MG63 (cell line): ENCODE measurements around the gene RMRP. TPM values are rescaled to one million over a fixed set of nuclear protein-coding genes. Genes with fewer than 3 reads are reported as not detected.
"Not testable (repeated sequence)": the region's sequence is repeated elsewhere in the genome, so short reads cannot be mapped to it uniquely, and the experiment has no call there.

Experiments
- DNase-seq: peaks from one replicate; pipeline ENCODE4 v3.0.0-alpha.2; 2020
- H3K27me3 ChIP-seq: fragments of 250-450 bp; sonication (Bioruptor Pico); 2 replicates; pipeline ENCODE4 v1.5.1; 2020; ENCODE audit warnings: mild to moderate bottlenecking, moderate library complexity
- H3K36me3 ChIP-seq: fragments of 250-450 bp; sonication (Bioruptor Pico); 2 replicates; pipeline ENCODE4 v1.5.1; 2020; ENCODE audit warnings: mild to moderate bottlenecking, moderate library complexity
- H3K4me3 ChIP-seq: fragments of 250-450 bp; sonication (Bioruptor Pico); 2 replicates; pipeline ENCODE4 v1.5.1; 2020; ENCODE audit warnings: mild to moderate bottlenecking, moderate library complexity
- H3K9me3 ChIP-seq: fragments of 250-450 bp; sonication (Bioruptor Pico); 2 replicates; pipeline ENCODE4 v1.5.1; 2020; ENCODE audit warnings: mild to moderate bottlenecking, moderate library complexity
- total RNA-seq: library from RNA; depleted of rRNA; stranded (reverse); fragments of >200 nt; shearing (Covaris generic); gene quantifications from 2 replicates; pipeline ENCODE4 v1.2.3, GENCODE V29; 2014; ENCODE audit warnings: low replicate concordance

Gene RMRP
- total RNA-seq, 1 experiment from 2014 or later = 15,182 TPM

DNA sequence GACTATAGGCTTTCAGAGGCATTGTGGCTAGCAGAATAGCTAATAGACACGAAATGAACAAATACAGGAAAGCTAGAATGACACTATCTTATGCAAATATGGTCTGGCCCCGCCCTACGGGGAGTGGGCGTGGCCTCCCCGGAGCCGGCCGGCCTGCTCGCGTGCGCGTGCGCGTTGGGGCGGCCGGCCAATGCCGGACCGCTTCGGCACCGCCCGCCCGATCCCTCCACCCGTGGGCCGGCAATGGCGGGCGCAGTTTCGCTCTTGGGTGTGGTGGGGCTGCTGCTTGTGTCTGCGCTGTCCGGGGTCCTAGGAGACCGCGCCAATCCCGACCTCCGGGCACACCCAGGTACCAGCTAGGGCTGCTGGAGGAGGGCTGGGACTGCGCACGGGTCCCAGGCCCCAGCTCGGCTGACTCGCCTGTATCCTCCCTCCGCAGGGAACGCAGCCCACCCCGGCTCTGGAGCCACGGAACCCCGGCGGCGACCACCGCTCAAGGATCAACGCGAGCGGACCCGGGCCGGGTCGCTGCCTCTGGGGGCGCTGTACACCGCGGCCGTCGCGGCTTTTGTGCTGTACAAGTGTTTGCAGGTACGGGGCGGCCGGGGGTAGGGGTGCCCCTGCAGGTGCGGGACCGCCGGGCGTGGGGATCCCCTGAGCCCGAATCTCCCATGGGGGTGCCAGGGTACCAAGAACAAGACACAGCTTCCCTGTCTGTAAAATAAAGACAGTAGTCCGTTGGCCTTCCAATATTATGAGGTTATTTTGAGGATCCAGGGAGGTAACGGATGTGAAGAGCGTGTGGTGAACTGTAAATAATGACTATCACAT lies 533 bp upstream of the RMRP start, which contains the start of gene CCDC107:
Gene CCDC107 (plus strand): TSS at position 156 of the 831 bp plus-strand sequence. CDS start 88 bp downstream, at position 244.
- Histone ChIP-seq H3K36me3 (peaks cover 49% of the 10 kb centered on the region), H3K27me3 (no peaks in the 10 kb centered on the region), H3K4me3 (peak within 1 kb of the TSS; percentile 83), H3K9me3 (no peaks in the 10 kb centered on the region)
- DNase-seq = peak; percentile 94

DNA sequence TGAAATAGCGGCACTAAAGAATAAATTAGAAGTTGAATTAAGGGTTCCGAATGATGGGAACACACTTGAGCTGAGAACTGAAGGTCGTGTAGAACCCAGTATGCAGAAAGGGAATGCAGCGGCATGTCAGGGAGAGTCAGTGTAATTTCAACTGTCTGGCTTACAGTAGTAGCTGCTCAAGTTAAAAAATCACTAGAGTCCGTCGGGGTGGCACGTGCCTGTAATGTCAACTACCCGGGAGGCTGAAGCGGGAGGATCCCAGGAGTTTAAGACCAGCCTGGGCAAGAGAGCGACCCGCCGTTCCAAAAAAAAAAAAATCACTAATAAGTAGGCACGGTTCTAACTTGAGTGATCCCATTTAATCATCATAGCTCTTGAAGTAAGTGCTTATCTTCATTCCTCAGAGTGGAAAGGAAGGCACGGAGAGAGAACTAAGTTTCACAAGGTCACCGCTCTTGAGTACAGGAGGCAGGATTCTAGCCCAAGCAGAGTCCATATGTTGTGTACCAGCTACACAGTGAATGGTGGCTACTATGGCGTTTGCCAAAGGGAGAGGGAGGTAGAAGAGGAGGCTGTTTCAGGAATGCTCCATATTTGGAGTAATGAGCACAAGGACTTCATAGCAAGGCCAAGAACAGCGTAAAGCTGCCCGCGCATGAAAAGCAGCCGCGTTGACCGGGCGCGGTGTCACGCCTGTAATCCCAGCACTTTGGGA lies 831 bp downstream of the RMRP start:
- Histone ChIP-seq H3K9me3 (no peaks in the 10 kb centered on the region), H3K36me3 (peaks cover 36% of the 10 kb centered on the region), H3K4me3 (peak overlapping the region; percentile 26), H3K27me3 (no peaks in the 10 kb centered on the region)
- no peak for DNase-seq

DNA sequence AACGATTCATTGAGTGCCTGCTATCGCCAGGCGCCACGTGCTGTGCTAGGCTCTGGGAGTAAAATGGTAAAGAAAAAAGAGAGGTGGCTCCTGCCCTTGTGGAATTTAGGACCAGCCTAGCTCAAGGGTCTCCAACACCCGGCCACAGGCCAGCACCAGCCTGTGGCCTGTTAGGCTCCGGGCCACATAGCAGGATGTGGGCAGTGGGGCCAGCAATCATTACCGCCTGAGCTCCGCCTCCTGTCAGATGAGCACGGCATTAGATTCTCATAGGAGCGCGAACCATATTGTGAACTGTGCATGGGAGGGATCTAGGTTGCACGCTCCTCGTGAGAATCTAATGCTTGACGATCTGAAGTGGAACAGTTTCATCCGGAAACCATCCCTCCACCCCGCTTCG lies 1.5 kb downstream of the RMRP start:
- Histone ChIP-seq H3K4me3 (no peak overlapping the region), H3K27me3 (no peaks in the 10 kb centered on the region), H3K36me3 (peaks cover 29% of the 10 kb centered on the region), H3K9me3 (no peaks in the 10 kb centered on the region)
- DNase-seq = no peak

DNA sequence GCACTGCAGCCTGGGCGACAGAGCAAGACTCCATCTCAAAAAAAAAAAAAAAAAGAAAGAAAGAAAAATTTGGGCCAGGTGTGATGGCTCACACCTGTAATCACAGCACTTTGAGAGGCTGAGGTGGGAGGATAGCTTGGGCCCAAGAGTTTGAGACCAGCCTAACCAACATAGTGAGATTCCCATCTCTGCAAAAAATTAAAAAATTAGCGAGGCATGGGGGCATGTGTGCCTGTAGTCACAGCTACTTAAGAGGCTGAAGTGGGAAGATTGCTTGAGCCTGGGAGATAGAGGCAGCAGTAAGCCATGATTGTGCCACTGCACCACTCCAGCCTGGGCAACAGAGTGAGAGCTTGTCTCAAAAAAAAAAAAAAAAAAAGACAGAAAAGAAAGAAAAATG lies 4.2 kb downstream of the RMRP start:
- no peak overlapping the region for H3K4me3 ChIP-seq
- H3K36me3 ChIP-seq = peaks cover 3% of the 10 kb centered on the region
- no peaks in the 10 kb centered on the region for H3K27me3 ChIP-seq
- no peak for DNase-seq
- no peaks in the 10 kb centered on the region for H3K9me3 ChIP-seq

DNA sequence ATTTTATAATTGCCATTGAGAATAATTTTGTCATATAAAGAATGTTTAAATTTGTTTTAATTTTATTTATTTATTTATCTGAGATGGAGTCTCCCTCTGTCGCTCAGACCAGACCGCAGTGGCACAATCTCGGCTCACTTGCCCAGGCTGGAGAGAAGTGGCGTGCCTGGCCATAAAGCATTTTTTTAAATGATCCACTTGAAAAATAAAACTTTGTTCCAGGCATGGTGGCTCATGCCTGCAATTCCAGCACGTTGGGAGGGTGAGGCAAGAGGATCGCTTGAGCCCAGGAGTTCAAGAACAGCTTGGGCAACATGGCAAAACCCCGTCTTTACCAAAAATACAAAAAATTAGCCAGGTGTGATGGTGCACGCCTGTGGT lies 5.0 kb downstream of the RMRP start:
- DNase-seq = peak; percentile 81
- Histone ChIP-seq H3K27me3 (no peaks in the 10 kb centered on the region), H3K36me3 (no peaks in the 10 kb centered on the region), H3K9me3 (no peaks in the 10 kb centered on the region), H3K4me3 (no peak overlapping the region)

DNA sequence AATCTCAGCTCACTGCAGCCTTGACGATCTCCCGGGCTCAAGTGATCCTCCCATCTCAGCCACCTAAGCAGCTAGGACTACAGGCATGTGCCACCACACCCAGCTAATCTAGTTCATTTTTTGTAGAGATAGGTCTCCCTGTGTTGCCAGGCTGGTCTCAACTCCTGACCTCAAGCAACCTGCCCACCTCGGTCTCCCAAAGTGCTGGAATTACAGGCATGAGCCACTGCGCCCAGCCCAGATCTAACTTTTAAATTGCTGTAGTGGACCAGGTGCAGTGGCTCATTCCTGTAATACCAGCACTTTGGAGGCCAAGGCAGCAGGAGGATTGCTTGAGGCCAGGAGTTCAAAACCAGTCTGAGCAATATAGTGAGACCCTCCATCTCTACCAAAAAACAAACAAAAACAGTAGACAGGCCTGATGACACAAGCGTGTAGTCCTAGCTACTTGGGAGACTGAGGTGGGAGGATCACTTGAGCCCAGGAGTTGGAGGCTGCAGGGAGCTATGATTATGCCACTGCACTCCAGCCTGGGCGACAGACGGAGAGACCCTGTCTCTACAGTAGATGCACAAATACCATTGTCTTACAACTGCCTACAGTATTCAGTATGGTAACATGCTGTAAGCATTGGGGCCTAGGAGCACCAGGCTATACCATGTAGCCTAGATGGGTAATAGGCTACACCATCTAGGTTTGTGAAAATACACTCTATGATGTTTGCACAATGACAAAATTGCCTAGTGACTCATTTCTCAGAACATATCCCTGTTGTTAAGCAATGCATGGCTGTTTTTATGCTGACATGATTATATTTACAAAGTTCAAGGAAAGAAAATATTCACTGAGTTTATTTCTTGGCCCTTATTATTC lies 5.6 kb downstream of the RMRP start:
- Histone ChIP-seq H3K9me3 (no peaks in the 10 kb centered on the region), H3K27me3 (no peaks in the 10 kb centered on the region), H3K36me3 (no peaks in the 10 kb centered on the region), H3K4me3 (no peak overlapping the region)
- DNase-seq = peak; percentile 56

DNA sequence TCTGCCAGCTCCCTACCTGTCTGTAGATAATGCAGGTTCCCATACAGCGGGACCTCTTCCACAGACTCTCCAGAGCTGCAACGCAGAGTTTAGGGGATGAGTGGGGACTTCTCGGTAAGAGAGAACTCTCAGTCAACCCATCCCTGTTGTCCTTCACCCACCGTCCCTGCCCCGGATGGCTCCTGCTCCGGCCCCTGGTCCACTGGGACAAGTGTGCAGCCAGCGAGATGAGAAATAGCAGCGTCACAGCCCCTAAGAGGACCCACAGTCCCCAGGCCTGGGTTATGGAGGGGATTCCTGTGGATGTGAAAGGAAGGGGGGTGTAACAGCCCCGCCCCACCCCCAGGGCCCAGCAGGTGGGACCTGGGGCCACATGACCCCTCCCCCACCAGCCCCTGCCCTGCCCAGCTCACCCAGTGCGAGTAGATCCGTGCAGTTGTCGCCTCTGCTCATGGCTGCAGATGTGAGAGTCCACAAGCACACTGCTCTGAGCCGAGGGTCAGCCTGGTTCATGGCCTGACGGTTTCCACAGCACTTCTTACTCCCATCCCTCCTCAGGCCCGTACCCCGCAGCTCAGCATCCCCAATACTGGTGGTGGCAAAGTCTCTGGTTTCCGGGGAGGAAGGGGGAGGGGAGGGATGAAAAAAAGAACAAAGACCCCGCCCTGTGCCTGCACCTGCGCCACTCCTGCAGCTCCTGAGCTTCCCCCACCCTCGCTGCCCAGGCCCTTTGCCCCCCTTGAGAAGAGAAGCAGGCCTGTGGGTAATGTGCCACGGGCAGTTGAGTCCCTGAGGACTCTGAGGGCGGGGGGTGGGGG lies 7.3 kb downstream of the RMRP start, which contains the start of gene SIT1:
Gene SIT1 (minus strand): TSS at position 591 of the 818 bp plus-strand sequence. CDS start 78 bp downstream, at position 513.
- H3K9me3 ChIP-seq = no peaks in the 10 kb centered on the region
- H3K27me3 ChIP-seq = no peaks in the 10 kb centered on the region
- H3K36me3 ChIP-seq = no peaks in the 10 kb centered on the region
- DNase-seq = no peak
- peak within 1 kb of the TSS; percentile 11 for H3K4me3 ChIP-seq

DNA sequence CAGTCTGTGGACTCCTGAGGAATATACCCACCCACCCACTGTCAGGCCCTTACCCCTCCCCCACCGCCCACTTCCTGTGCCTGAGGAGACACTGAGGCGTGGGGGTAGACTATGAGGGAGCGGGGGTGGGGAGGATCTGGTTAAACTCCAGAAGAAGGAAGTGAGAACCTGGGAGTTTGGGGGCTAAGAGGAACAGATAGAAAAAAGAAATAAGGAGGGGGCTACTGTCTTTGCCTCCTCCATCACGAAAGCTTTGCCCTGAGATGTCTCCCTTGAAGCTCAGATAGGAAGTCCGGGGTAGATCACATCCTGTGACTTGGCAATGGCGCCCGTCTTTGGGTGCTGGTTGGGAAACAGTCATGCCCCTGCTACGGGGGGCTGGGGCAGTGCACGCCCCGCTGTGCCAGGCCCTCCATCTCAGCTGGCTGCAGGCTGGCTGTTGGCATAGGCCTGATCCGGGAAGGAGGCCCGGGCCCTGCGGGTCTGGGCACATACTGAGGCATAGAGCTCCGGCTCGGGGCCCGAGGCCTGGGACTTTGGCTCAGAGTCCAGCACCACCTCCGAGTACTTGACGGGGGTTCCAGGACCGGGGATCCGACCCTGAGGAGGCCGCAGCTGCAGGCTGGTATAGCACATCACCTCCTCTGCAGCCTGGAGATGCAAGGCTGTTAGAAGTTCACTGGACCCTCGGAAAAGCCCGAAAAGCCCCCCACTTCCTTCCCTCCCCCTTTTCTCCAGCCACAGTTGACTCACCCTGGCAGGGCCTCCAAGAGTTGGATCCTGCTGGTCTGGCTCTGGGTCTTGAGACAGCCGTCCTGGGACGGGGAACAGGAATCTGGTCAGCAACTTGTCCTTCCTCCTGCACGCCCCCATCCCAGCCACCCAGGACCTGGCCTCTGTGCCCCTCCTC lies 8.1 kb downstream of the RMRP start:
- DNase-seq = peak; percentile 100
- H3K4me3 ChIP-seq = peak overlapping the region; percentile 11

DNA sequence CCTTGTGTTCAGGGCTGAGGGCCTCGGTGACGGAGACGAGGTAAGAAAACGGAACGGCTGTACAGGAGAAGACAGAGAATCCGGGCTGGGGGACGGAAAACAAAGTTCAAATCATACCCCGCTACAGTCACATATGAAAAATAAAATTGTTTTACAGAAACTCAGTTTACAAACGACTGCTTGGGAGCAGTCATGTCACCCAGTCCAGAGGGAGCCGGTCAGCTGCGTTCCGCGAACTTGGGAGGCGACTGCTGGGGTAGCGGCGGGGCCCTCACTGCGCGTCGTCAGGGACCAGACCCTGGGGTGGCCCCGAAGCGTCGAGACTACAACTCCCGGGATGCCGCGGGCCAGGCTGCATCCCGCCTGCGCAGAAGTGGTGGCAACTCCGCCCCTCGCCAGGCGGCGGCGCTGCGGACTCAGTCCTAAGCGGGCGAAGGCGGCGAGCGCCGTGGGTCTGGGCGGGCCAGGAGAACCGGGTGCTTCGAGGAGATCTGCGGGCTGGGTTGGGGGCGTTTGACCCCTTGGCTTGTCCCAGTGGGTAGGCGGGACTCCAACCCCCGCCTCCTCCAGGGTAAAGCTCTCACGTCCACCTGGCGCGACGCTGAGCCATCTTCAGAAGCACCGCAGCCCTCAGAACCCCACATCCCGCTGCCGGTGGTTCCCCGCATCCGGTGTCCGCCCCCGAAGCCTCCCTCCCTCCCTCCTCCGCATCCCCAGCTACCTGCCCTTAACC lies 11.1 kb downstream of the RMRP start:
- Histone ChIP-seq H3K9me3 (no peaks in the 10 kb centered on the region), H3K36me3 (peaks cover 3% of the 10 kb centered on the region), H3K4me3 (peak overlapping the region; percentile 57), H3K27me3 (no peaks in the 10 kb centered on the region)
- peak; percentile 98 for DNase-seq

More for the DNA sequence above, 8.1 kb downstream of the RMRP start:
- H3K36me3 ChIP-seq = no peaks in the 10 kb centered on the region
- H3K27me3 ChIP-seq = no peaks in the 10 kb centered on the region
- H3K9me3 ChIP-seq = no peaks in the 10 kb centered on the region

DNA sequence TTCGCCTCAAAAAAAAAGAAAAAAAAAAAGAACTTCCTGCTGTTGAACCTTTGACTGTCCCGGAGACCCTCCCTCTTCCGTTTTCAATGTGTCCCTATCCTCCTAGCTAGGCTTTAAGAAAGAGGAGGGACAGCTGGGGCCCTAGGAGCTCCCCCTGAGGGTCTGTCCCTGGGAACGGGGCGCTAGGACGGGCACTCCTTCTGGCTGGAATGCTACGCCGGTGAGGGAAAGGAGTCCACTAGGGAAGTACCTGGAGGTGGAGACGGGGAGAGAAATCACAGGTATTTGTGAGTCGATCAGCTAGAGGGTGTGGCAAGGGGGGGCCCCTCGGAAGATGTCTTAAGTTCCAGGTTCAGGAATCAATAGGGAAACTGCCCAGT lies 11.7 kb downstream of the RMRP start:
- Histone ChIP-seq H3K27me3 (no peaks in the 10 kb centered on the region), H3K4me3 (peak overlapping the region; percentile 57), H3K9me3 (peaks cover under 1% of the 10 kb centered on the region; the same call in 1 of the 2 replicates), H3K36me3 (peaks cover 5% of the 10 kb centered on the region)
- no peak for DNase-seq

DNA sequence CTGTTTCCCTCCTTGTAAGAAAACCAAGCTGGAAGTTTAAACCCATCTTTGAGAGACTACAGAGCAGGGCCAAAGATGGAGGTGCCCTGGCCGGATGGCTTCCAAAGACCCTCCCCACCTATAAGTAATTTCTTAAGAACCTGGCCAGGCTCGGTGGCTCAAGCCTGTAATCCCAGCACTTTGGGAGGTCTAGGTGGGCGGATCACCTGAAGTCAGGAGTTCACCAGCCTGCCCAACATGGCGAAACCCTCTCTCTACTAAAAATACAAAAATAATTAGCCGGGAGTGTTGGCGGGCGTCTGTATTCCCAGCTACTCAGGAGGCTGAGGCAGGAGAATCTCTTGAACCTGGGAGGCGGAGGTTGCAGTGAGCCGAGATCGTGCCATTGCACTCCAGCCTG lies 12.1 kb downstream of the RMRP start:
- not testable (repeated sequence) for DNase-seq, H3K36me3 ChIP-seq
- peak overlapping the region; percentile 57 for H3K4me3 ChIP-seq

DNA sequence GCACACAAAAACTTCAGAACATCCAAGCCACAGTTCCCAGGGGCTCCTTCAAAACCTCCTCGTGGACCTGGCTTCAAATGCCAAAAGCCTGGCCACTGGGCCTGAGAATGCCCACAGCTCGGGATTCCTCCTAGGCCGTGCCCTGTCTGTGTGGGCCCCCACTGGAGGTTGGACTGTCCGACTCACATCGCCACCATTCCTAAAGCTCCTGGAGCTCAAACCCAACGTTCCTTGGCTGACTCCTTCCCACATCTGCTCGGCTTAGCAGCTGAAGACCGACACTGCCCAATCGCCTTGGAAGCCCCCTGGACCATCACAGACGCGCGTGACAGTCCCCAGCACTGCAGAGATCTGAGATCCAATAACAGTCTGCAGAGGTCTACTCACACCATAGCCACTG lies 14.8 kb downstream of the RMRP start:
- H3K27me3 ChIP-seq = no peaks in the 10 kb centered on the region
- no peak overlapping the region for H3K4me3 ChIP-seq
- peaks cover 12% of the 10 kb centered on the region for H3K36me3 ChIP-seq
- peaks cover 3% of the 10 kb centered on the region; the same call in 1 of the 2 replicates for H3K9me3 ChIP-seq
- DNase-seq = no peak

More for the DNA sequence above, 12.1 kb downstream of the RMRP start:
- H3K9me3 ChIP-seq, H3K27me3 ChIP-seq: not testable (repeated sequence)

DNA sequence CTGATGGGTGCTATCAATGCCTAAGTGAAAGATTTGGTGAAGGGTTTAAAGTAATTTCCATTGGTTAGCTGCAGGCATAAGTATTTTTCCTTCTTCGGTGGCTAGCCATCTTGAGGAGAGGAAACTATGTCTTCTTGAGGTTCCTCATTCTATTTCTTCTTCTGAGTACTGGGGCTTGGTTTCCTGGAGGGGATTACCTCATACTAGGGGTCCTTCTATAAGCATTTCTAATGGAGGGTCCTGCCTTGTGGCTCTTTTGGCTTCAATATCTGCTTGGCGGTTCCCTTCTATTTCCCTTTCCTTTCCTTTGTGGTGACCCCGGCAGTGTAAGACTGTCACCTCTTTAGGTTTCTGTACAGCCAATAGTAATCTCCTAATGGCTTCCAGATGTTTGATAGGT lies 16.3 kb downstream of the RMRP start:
- H3K27me3 ChIP-seq, H3K9me3 ChIP-seq, H3K4me3 ChIP-seq, DNase-seq: not testable (repeated sequence)
- peaks cover 12% of the 10 kb centered on the region for H3K36me3 ChIP-seq

DNA sequence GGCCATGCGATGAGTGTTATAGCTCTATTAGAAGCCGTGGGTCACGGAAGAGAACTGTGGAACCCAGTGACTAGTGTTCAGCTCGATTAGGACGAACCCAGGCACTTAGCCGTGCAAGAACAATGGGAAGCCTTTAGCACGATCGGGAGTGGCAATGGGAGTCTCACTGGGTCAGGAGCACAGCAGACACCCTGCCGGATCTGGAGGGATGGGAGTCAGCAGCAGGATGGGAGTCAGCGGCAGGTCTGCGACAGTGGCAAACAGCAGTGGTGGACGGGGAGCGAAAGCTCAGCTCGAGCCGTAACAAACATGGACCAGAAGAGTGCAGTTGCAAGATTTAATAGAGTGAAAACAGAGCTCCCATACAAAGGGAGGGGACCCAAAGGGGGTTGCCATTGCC lies 17.4 kb downstream of the RMRP start:
- peaks cover 12% of the 10 kb centered on the region for H3K36me3 ChIP-seq
- DNase-seq, H3K9me3 ChIP-seq, H3K4me3 ChIP-seq, H3K27me3 ChIP-seq: not testable (repeated sequence)
